ENCODE results near the gene IQCH. TPM values are rescaled to one million over a fixed set of nuclear protein-coding genes. Genes with fewer than 3 reads are reported as not detected.

The IQCH gene
- total and polyA plus RNA-seq, 2 donors from 2014 or later, result 3.2 to 7.7 TPM

- Histone ChIP-seq H3K9ac (ENCODE audit: low read length in 3 of 3) (no peak overlapping the region), H3K27me3 (ENCODE audit: control insufficient read depth, insufficient read depth, low read length) (no peaks in the 10 kb centered on the region), H3K4me1 (ENCODE audit: control insufficient read depth in 2 of 3, insufficient read depth in 2 of 3, low read depth in 1 of 3, low read length in 3 of 3) (no peaks in the 10 kb centered on the region), H3K4me3 (ENCODE audit: low read length in 3 of 3) (no peak overlapping the region), H3K36me3 (ENCODE audit: control insufficient read depth in 2 of 3, insufficient read depth in 3 of 3, low read length in 3 of 3) (no peaks in the 10 kb centered on the region), H3K27ac (ENCODE audit: low read depth in 2 of 2, low read length in 2 of 2) (no peak overlapping the region), H3K9me3 (ENCODE audit: control insufficient read depth in 2 of 3, insufficient read depth in 1 of 3, low read length in 3 of 3) (no peaks in the 10 kb centered on the region)
- DNase-seq, result no peak
- intact Hi-C loops (cut with DNase I), result no loop called here
- TF ChIP-seq CTCF (IDR thresholded peaks at IDR 0.05; ENCODE audit: borderline replicate concordance, extremely low read depth, insufficient read depth), result no peak
- no peak for FAIRE-seq
Measured at GRCh38 chr15:67384761-67385160, 130.2 kb downstream of the IQCH start.

GRCh38 chr15:67385971-67386370, 131.4 kb downstream of the IQCH start:
- Histone ChIP-seq H3K27me3 (ENCODE audit: control insufficient read depth, insufficient read depth, low read length) (no peaks in the 10 kb centered on the region), H3K4me3 (ENCODE audit: low read length in 3 of 3) (no peak overlapping the region), H3K9me3 (ENCODE audit: control insufficient read depth in 2 of 3, insufficient read depth in 1 of 3, low read length in 3 of 3) (no peaks in the 10 kb centered on the region), H3K36me3 (ENCODE audit: control insufficient read depth in 2 of 3, insufficient read depth in 3 of 3, low read length in 3 of 3) (no peaks in the 10 kb centered on the region), H3K4me1 (ENCODE audit: control insufficient read depth in 2 of 3, insufficient read depth in 2 of 3, low read depth in 1 of 3, low read length in 3 of 3) (no peaks in the 10 kb centered on the region), H3K9ac (ENCODE audit: low read length in 3 of 3) (no peak overlapping the region), H3K27ac (ENCODE audit: low read depth in 2 of 2, low read length in 2 of 2) (no peak overlapping the region)
- no peak for TF ChIP-seq CTCF (IDR thresholded peaks at IDR 0.05; ENCODE audit: borderline replicate concordance, extremely low read depth, insufficient read depth)
- intact Hi-C loops (cut with DNase I), result no loop called here
- DNase-seq, result no peak
- FAIRE-seq, result no peak

- intact Hi-C loops (cut with DNase I), result no loop called here
- TF ChIP-seq CTCF (IDR thresholded peaks at IDR 0.05; ENCODE audit: borderline replicate concordance, extremely low read depth, insufficient read depth), result no peak
- Histone ChIP-seq H3K27ac (ENCODE audit: low read depth in 2 of 2, low read length in 2 of 2) (no peak overlapping the region), H3K9ac (ENCODE audit: low read length in 3 of 3) (no peak overlapping the region), H3K27me3 (ENCODE audit: control insufficient read depth, insufficient read depth, low read length) (no peaks in the 10 kb centered on the region), H3K9me3 (ENCODE audit: control insufficient read depth in 2 of 3, insufficient read depth in 1 of 3, low read length in 3 of 3) (no peaks in the 10 kb centered on the region), H3K4me1 (ENCODE audit: control insufficient read depth in 2 of 3, insufficient read depth in 2 of 3, low read depth in 1 of 3, low read length in 3 of 3) (no peaks in the 10 kb centered on the region), H3K36me3 (ENCODE audit: control insufficient read depth in 2 of 3, insufficient read depth in 3 of 3, low read length in 3 of 3) (no peaks in the 10 kb centered on the region), H3K4me3 (ENCODE audit: low read length in 3 of 3) (no peak overlapping the region)
- no peak for DNase-seq
- FAIRE-seq, result no peak
Measured at GRCh38 chr15:67386947-67387346, 132.4 kb downstream of the IQCH start.

GRCh38 chr15:67389975-67390374, 135.4 kb downstream of the IQCH start:
- H3K4me1 ChIP-seq (ENCODE audit: control insufficient read depth in 2 of 3, insufficient read depth in 2 of 3, low read depth in 1 of 3, low read length in 3 of 3), result no peaks in the 10 kb centered on the region
- FAIRE-seq (no peak), DNase-seq (no peak)
- H3K27me3 ChIP-seq (ENCODE audit: control insufficient read depth, insufficient read depth, low read length), result no peaks in the 10 kb centered on the region
- H3K9ac ChIP-seq (ENCODE audit: low read length in 3 of 3), result no peak overlapping the region
- intact Hi-C loops (cut with DNase I), result no loop called here
- TF ChIP-seq CTCF (IDR thresholded peaks at IDR 0.05; ENCODE audit: borderline replicate concordance, extremely low read depth, insufficient read depth), result no peak
- no peaks in the 10 kb centered on the region for H3K36me3 ChIP-seq (ENCODE audit: control insufficient read depth in 2 of 3, insufficient read depth in 3 of 3, low read length in 3 of 3)
- H3K9me3 ChIP-seq (ENCODE audit: control insufficient read depth in 2 of 3, insufficient read depth in 1 of 3, low read length in 3 of 3), result no peaks in the 10 kb centered on the region
- no peak overlapping the region for H3K4me3 ChIP-seq (ENCODE audit: low read length in 3 of 3)
- H3K27ac ChIP-seq (ENCODE audit: low read depth in 2 of 2, low read length in 2 of 2), result no peak overlapping the region
